GM18502 (cell line): Measurements from ENCODE around the gene ZDHHC8.

ENCODE experiments used
- ATAC-seq: cut with Tn5 transposase; IDR thresholded peaks from one replicate; pipeline ENCODE4 v1.9.1; 2021; ENCODE audit warnings: mild to moderate bottlenecking; ENCODE audit not compliant: unreplicated experiment, poor library complexity

ZDHHC8 gene

GRCh38 chr22:20175597-20175900, 43.9 kb downstream of the ZDHHC8 start:
- no peak for ATAC-seq

DNA sequence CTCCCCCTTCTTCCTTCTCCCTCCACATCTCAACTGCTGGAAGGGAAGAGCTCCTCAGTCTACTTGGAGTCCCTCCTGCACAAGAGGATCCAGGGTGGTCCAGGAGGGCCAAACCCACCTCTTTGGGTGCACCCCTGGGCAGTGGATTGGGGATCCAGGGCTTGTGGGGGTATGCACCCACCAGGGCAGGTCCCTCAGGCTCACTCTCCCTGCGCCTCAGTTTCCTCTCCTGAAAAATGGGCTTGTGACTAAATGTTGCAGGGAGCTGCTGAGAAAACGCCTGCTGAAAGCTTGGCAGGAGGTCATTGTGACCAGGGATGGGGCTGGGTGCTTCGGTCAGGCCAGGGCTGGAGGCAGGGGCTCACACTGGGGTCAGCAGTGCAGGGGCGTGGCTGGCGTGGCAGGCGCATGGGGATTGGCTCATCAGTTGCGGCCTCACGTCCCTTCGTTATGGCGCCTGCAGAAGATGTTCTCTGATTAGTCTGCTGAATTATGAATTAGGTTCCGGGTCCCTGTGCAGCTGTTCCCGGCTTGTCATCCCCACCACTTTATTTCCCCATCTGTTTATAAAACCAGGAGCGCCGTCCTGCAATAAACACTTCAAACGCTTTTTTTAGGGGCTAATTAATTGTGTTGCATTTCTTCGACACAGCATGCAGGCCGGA, 44.9 kb downstream of the ZDHHC8 start:
- no peak for ATAC-seq

DNA sequence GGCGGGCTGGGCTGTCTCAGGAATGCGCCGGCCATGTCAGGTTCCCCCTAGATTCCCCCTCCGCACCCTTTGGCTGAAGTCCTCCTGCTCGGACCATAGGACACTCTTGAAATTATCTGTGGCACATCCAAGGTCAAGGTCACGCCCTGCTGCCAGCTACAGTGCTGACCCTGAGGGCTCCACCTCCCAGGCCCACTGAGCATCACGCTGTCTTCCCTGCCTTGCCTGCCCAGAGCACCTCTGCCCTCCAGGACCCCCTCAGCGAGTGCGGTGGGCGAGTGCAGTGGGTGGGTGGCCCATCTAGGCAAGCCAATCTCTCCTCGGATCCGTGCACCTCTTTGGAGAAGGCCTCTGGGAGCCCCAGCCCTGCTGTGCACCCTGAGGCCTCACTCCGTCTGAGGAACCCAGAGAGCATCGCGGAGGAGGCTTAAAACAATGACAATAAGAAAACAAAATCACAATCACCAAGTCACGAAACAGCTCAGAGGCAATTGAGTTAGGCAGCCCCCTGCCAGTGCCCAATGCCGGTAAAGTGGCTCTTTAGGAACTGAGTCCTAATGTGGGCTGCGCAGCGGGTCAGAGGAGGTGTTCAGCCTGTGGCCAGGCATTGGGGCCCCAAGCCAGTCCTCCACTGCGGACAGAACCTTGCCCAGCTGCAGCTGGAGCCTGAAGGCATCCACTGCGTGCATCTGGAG, 45.8 kb downstream of the ZDHHC8 start:
- no peak for ATAC-seq

DNA sequence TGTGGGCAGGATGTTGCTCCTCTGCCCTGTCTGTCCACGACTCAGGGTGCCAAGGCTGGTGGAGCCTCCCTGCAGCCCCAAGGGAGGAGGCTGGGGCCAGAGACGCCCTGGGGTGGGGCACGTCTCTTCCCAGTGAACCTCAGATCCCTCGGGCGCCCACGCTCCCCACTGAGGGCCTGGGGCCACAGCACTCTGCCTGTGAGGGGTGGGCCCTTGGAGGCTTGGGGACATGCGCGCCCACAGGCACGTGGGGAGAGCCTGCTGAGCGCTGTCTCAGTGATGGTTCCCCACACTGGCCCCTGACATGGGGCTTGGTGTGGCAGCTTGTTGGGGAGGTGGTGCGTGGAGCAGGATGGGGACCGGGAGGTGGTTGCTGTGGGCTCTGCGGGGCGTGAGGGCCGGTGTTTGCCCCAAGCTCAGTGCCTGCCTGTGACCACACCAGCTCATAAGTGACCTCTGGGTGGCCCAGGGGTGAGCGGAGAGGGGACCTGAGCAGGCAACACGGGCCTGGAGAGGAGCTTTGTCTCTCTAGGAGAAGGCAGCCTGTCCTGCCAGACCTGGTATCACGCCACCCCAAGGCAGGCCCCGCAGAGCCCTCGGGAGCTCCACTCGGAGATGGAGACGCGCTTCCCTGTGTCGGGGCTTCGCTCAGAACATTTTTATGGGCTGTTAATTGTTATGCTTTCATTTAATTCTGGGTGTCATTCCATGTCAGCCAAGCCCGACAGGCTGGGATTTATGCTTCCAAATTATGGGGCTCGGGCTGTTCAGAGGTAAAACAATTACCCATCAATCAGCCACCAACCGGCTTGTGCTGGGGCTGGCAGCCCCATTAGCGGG, 46.7 kb downstream of the ZDHHC8 start:
- no peak for ATAC-seq

GRCh38 chr22:20178915-20179227, 47.3 kb downstream of the ZDHHC8 start:
- ATAC-seq: no peak

GRCh38 chr22:20179455-20180244, 48.0 kb downstream of the ZDHHC8 start:
- no peak for ATAC-seq

- no peak for ATAC-seq
Observed at GRCh38 chr22:20180245-20180630, 48.6 kb downstream of the ZDHHC8 start.

DNA sequence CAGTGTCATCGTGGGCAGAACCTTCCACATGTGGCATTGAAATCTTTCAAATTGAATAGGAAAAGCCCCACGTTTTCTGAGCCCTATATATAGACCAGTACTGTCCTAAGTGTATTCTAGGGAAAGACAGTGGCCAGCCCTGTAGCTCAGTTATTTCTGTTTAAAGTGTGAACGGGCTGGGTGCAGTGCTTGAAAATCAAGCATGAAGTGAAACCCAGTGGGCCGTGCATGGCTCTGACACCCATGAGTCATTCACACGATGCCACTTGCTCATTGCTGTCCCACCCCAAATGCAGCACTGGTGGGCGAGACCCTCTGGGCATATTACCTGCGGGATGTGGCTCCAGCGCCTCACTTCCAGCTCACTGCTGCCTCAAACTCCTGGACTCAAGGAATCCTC, 49.0 kb downstream of the ZDHHC8 start:
- ATAC-seq: no peak

DNA sequence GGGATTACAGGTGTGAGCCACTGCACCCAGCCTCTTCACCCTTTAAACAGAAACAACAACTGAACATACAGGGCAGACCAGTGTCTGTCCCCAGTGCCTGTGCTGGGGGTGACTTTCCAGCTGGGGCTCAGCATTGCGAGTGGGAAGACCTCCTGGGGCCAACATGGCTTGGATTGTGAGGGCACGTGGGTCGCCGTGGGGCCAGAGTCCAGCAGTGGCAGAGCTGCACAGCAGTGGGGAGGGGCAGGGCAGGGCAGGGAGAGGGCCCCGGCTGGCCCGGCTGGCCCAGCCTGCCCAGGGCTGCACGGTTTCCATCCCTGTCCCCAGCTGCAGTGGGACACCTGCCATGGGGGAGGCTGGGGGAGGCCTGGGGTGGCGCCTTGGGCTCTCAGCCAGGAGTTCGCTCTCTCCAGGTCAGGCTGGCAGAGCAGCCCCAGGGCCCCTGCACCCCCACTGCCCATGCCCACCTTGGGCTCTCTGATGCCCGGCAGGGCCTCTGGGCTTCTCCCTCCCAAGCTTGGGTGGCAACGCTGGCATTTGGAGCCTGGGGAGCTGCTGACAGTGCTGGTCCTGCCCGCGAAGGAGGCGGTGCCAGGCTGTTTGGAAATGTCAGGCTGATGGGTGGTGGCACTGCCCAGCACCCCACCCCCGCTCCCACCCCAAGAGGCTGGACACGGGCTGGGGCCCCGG, 49.7 kb downstream of the ZDHHC8 start:
- no peak for ATAC-seq

DNA sequence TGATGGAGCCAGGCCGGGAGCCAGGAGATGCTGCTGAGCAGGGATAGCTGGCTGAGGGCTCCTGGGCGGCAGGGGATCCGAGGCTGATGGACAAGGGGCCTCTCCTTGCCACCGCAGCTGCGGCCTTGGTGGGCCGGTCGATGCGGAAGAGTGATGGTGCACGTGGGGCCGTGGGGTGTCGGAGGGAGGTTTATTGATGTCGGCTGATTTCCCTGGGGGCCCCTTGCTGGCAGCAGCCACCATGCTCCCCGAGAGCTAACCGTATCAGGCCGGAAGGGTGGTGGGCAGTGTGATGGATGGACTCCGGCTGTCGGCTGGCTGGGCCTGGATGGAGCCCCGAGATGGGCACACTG, 50.3 kb downstream of the ZDHHC8 start:
- no peak for ATAC-seq

DNA sequence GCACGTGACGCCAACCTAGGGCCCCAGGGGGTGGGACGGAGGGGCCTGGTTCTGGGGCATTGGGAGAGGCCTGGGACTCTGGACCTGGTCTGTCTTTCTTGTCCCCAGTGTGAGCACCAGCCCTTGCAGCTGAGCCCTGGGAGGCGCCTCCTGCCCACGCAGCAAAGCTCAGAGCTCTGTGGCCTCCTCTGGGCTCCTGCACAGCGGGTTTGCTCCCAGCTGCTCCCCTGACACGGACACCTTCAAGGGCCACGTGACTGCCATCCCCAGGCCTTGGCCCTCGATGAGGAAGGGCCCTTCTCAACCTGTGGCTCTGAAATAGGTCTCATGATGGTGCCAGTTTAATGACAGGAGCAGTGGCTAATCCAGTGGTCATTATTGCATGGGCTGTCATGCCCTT, 50.8 kb downstream of the ZDHHC8 start:
- ATAC-seq: no peak

DNA sequence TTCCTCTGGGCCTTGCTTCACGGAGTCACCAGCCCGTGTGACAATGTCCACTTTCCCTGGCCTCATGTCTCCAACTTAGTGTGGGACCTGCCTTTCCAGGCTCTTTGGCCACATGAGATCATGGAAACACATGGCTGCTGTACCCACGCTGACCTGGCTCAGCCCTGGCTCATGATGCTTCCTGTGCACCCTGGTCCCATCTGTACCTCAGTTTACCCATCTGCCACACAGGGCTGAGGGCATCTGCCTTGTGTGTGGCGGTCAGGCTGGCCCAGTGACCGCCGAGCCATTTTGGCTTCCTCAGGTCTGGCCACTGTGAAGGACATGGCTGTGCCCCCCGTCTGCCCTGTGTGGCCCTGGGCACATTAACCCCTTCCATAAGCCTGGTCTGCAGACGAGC, 51.5 kb downstream of the ZDHHC8 start:
- ATAC-seq: no peak

DNA sequence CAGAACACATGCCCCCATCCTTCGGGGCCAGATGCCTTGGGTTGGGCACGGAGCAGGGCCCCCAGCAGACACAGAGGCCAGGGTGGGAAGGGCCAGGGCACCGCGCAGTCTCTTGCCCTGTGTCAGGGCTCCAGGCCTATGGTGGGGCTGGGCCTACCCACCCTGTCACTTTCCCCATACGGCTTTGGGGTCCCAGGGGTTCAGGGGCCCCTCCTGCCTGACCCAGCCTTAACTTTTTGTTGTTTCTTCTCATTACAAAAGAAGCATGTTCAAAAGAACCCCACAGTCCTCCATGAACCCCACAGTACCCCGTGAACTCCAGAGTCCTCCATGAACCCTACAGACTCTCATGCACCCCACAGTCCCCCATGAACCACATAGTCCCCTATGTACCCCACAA, 52.2 kb downstream of the ZDHHC8 start:
- ATAC-seq: no peak

- ATAC-seq: no peak
Observed at GRCh38 chr22:20184501-20185165, 53.0 kb downstream of the ZDHHC8 start.

- ATAC-seq: no peak
Observed at GRCh38 chr22:20185750-20186149, 54.1 kb downstream of the ZDHHC8 start.

GRCh38 chr22:20186183-20186870, 54.7 kb downstream of the ZDHHC8 start:
- no peak for ATAC-seq

GRCh38 chr22:20186871-20187546, 55.4 kb downstream of the ZDHHC8 start:
- no peak for ATAC-seq

GRCh38 chr22:20187777-20188566, 56.4 kb downstream of the ZDHHC8 start:
- ATAC-seq: no peak
